IgD-negative memory B cell (primary cell): ENCODE measurements around the gene COL4A3. TPM values are rescaled to one million over a fixed set of nuclear protein-coding genes. Genes with fewer than 3 reads are reported as not detected.

Source experiments
- H3K27ac Mint-ChIP-seq, 3 donors: one replicate each; pipeline ENCODE4 v1.8.0; 2020 to 2022; ENCODE audit warnings: mild to moderate bottlenecking in 3 of 3, mixed read lengths in 3 of 3, moderate library complexity in 1 of 3
- H3K27me3 Mint-ChIP-seq: one replicate; pipeline ENCODE4 v1.8.0; 2021; ENCODE audit warnings: mixed read lengths
- H3K36me3 Mint-ChIP-seq: one replicate; pipeline ENCODE4 v1.8.0; 2020; ENCODE audit warnings: mild to moderate bottlenecking, mixed read lengths
- H3K4me1 Mint-ChIP-seq, 3 donors: one replicate each; pipeline ENCODE4 v1.8.0; 2020 to 2022; ENCODE audit warnings: mixed read lengths in 3 of 3, mild to moderate bottlenecking in 1 of 3
- H3K4me3 Mint-ChIP-seq, 4 donors: one replicate each; pipeline ENCODE4 v1.8.0; 2020 to 2022; ENCODE audit warnings: mild to moderate bottlenecking in 4 of 4, mixed read lengths in 4 of 4, moderate library complexity in 3 of 4
- H3K9me3 Mint-ChIP-seq, 3 donors: one replicate each; pipeline ENCODE4 v1.8.0; 2020 to 2021; ENCODE audit warnings: mixed read lengths in 3 of 3, mild to moderate bottlenecking in 1 of 3
- polyA plus RNA-seq: library from polyadenylated mRNA; unstranded; fragments of 300-500 nt; fragmentation: Illumina TruSeq; gene quantifications from one replicate; pipeline ENCODE4 v1.2.3, GENCODE V29; 2021

The COL4A3 gene
- polyA plus RNA-seq, 1 donor from 2014 or later = 6.2 TPM

DNA sequence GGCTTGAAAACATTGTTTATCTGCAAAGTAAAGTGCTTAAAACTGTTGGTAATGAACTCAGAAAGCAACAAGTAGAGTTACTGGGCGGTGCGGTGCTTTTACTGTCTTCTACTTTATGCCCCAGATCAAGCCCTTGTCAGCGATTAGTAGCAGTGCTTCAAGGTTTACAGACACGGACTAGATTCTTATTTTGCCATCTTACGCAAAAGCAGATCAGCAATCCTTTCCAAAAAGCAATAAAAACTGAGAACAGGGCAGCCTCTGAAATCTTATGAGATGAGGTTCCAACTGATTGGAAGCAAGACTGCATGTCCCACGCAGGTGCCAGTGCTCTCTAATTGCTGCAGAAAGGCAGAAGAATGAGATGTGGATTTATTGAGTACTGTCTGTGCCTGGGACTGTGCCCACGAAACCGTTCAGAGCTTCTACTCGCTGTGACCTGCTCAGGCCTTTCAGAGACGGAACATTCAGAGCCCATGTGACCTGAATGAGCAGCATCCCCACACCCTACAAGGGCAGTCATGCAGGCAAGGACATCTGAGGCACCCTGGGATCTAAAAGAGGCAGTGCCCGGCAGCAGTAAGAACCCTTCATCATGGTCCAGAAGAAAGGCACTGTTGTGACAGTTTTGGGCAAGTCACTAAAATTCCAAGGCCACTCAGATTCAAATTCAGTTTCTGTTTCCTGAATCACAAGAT is 15.7 kb downstream of the COL4A3 start:
- no peak overlapping the region for H3K4me3 Mint-ChIP-seq
- peak overlapping the region in 1 of 3 donors; percentile 69 for H3K27ac Mint-ChIP-seq
- H3K27me3 Mint-ChIP-seq = no peaks in the 10 kb centered on the region
- H3K36me3 Mint-ChIP-seq = peaks cover 7% of the 10 kb centered on the region
- peaks cover 5 to 8% (median 7%) of the 10 kb centered on the region in 3 donors for H3K4me1 Mint-ChIP-seq
- H3K9me3 Mint-ChIP-seq = no peaks in the 10 kb centered on the region

DNA sequence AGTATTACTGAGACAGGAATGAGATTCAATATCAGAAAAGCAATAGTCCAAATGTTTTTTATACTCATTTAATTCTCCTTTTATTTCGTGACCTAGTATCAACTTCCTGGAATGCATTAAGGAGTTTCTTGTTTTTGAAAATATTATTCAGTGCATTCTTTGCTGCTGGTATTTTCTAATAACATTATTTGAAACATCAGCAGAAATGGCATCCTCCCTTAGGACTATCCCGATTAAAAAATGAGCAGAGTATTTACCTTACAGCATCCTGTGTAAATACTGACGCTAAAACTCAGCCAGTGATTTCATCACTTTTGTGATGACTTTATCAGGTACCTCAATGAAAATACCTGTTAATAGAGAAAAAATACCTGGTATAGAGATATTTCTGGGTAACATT is 16.3 kb downstream of the COL4A3 start:
- H3K36me3 Mint-ChIP-seq = peaks cover 5% of the 10 kb centered on the region
- no peaks in the 10 kb centered on the region for H3K27me3 Mint-ChIP-seq
- H3K4me3 Mint-ChIP-seq = no peak overlapping the region
- peak overlapping the region in 1 of 3 donors; percentile 69 for H3K27ac Mint-ChIP-seq
- H3K4me1 Mint-ChIP-seq = peaks cover 7 to 11% (median 9%) of the 10 kb centered on the region in 3 donors
- no peaks in the 10 kb centered on the region for H3K9me3 Mint-ChIP-seq

DNA sequence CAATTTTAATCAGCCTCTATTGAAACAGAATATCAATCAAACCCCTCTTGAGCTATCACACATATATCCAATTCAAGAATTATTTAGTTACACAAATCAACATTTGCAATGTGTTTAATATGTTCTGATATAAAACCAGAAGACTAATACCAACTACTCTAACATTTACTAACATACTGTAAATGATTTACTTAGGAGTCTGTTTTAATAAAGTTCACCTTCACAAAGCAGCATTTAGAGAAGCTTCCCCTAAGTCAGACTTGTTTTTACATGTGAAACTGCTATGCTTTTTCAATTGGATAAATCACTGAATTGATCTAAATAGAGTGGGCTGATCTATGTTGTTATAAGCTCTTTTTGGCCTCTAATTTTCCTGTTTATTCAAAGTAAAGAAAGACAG is 18.3 kb downstream of the COL4A3 start:
- Mint-ChIP-seq H3K9me3 (no peaks in the 10 kb centered on the region), H3K4me3 (no peak overlapping the region), H3K4me1 (peaks cover 23 to 29% (median 28%) of the 10 kb centered on the region in 3 donors)

DNA sequence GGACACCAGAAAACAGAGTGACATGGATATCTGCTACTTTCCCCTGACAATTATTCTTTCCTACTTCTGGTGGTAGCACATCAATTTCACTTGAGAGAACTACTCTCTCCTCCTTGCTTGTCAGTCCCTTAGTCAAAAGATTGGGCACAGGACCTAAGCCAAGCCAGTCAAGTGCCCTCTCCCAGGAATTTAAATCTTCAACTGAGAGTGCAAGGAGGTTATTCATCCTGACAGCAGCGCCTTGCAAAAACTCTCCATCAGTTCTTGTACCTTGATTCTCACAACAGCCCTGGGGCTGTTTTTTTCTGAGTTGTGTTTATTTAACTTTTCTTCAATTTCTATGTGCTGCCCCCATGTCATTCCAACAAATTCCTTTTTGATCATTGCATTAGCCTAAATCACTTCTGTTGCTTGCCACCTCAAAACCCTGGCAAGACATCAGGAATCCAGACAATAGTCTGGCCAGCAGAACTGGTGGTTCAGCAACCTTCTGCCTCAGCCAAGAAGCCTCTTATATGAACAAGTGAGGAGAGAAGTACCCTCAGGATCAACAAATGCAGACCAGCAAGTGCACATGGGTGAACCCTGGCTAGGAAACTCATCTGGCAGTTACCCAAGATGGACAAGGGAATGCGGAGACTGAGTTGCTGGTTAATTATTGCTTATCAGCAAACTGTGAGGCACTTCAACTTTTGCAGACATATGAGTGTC is 19.4 kb downstream of the COL4A3 start:
- H3K4me1 Mint-ChIP-seq = peaks cover 23 to 32% (median 31%) of the 10 kb centered on the region in 3 donors
- no peaks in the 10 kb centered on the region for H3K27me3 Mint-ChIP-seq
- no peak overlapping the region for H3K27ac Mint-ChIP-seq
- H3K36me3 Mint-ChIP-seq = peaks cover 2% of the 10 kb centered on the region
- no peaks in the 10 kb centered on the region for H3K9me3 Mint-ChIP-seq
- H3K4me3 Mint-ChIP-seq = no peak overlapping the region

More for the DNA sequence above, 18.3 kb downstream of the COL4A3 start:
- H3K27me3 Mint-ChIP-seq = no peaks in the 10 kb centered on the region
- H3K27ac Mint-ChIP-seq = no peak overlapping the region
- peaks cover 2% of the 10 kb centered on the region for H3K36me3 Mint-ChIP-seq

DNA sequence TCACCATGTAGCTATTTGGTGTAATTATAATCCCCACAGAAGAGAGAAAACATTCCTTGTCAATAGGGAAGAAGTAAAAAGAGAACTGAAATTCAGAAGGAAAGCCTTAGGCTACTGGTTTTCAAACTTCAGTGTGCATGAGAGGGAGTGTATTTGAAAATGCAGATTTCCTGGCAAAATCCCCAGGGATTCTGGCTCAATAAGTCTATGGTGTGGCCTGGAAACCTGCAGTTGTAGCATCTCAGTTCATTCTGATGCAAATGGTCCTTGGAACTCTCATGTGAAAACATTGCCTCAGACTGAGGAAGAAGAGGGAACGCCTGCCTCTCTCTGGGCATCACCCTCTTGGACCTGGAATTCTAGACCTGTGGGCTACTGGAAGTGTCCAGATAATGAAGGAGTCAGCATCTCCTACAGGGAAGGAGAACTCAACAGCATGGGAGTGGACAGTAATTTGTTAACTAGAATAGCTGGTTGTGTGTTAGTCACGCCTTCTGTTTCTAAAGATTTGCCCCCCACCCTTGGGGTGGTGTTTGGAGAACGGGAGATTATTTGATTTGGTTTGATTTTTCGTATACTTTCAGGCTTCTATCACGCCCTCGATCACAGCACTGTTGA is 21.3 kb downstream of the COL4A3 start:
- Mint-ChIP-seq H3K4me3 (peak overlapping the region in 1 of 4 donors; percentile 13), H3K27ac (peak overlapping the region in 1 of 3 donors; percentile 41), H3K36me3 (peaks cover 2% of the 10 kb centered on the region), H3K27me3 (no peaks in the 10 kb centered on the region), H3K9me3 (no peaks in the 10 kb centered on the region), H3K4me1 (peaks cover 25 to 38% (median 35%) of the 10 kb centered on the region in 3 donors)

DNA sequence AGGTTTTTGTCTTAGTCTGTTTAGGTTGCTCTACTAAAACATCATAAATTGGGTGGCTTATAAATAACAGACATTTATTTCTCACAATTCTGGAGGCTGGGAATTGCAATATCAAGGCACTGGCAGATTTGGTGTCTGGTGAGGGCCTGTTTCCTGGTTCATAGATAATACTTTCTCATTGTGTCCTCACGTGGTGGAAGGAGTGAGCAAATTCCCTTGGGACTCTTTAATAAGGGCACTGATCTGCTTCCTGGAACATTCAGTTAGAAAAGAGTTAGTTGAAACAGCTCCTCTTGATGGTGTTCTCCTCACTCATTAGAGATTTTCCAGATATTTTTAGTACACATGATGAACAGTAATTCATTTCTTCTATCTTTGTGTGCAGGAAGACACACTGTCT is 22.3 kb downstream of the COL4A3 start:
- H3K4me1 Mint-ChIP-seq = peaks cover 25 to 38% (median 36%) of the 10 kb centered on the region in 3 donors
- H3K9me3 Mint-ChIP-seq = no peaks in the 10 kb centered on the region
- no peaks in the 10 kb centered on the region for H3K27me3 Mint-ChIP-seq
- H3K4me3 Mint-ChIP-seq = no peak overlapping the region
- H3K27ac Mint-ChIP-seq = peak overlapping the region in 1 of 3 donors; percentile 69
- H3K36me3 Mint-ChIP-seq = peaks cover 2% of the 10 kb centered on the region

DNA sequence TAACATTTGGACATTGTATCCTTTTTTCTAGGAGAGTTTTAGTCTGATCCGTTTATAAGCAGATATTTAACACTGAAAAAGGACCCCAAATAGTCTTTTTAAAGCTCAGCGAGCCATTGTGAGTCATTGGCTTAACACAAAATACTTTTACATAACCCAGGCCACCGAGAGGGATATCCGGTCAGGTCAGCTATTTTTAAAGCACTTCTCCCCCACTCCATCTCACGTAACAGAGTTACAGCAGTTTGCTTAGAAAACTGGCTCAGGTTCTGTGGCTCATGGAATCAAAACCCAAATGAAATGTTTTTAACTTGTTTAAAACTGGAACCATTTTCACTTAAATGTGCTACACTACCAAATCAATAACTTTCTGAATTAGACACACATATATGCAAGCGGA is 23.9 kb downstream of the COL4A3 start:
- peak overlapping the region in 1 of 3 donors; percentile 39 for H3K27ac Mint-ChIP-seq
- H3K4me1 Mint-ChIP-seq = peaks cover 24 to 39% (median 38%) of the 10 kb centered on the region in 3 donors
- no peaks in the 10 kb centered on the region for H3K27me3 Mint-ChIP-seq
- no peaks in the 10 kb centered on the region for H3K9me3 Mint-ChIP-seq
- H3K4me3 Mint-ChIP-seq = peak overlapping the region in 1 of 4 donors; percentile 64
- no peaks in the 10 kb centered on the region for H3K36me3 Mint-ChIP-seq

DNA sequence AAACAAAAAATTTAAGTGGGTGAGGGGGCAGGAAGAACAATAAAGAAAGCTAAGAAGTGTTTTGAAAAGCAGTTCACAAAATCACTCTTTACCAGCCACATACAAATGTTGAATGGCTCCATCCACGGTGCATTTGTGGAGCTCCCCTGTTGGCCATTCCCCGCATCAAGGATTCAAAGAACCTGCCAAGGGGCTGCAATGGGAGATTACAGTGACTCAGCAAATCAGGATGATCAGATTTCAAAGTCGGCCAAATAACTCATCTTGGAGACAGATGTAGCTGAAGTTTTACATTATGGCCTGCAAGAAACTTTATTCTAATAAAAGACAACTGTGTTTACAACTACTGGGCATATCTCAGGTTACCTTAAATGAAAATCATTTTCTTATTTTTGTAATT is 26.9 kb downstream of the COL4A3 start:
- H3K27me3 Mint-ChIP-seq = no peaks in the 10 kb centered on the region
- no peaks in the 10 kb centered on the region for H3K9me3 Mint-ChIP-seq
- H3K36me3 Mint-ChIP-seq = no peaks in the 10 kb centered on the region
- peaks cover 16 to 27% (median 24%) of the 10 kb centered on the region in 3 donors for H3K4me1 Mint-ChIP-seq
- H3K4me3 Mint-ChIP-seq = no peak overlapping the region
- H3K27ac Mint-ChIP-seq = peak overlapping the region in 1 of 3 donors; percentile 17

DNA sequence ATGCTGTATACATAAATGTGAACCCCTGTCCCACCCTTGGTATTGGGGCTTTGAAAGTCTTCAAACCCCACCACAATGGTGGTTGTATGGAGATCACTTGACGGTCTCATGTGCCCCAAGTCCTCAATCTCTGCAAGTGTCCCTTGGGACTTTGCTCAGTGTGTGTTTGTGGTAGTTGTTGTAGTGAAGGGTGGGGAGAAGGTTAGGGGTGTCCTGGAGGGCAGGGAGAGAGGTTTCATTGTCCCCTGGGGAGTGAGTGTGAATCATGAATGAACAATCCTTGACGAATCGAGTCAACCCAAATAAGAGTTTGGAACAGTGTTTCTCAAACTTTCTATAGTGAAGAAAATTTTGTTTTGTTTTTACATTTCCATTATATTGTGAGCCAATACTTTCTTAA is 28.1 kb downstream of the COL4A3 start:
- Mint-ChIP-seq H3K27ac (no peak overlapping the region), H3K9me3 (no peaks in the 10 kb centered on the region), H3K4me3 (no peak overlapping the region), H3K36me3 (no peaks in the 10 kb centered on the region), H3K4me1 (peaks cover 8 to 17% (median 13%) of the 10 kb centered on the region in 3 donors), H3K27me3 (no peaks in the 10 kb centered on the region)

DNA sequence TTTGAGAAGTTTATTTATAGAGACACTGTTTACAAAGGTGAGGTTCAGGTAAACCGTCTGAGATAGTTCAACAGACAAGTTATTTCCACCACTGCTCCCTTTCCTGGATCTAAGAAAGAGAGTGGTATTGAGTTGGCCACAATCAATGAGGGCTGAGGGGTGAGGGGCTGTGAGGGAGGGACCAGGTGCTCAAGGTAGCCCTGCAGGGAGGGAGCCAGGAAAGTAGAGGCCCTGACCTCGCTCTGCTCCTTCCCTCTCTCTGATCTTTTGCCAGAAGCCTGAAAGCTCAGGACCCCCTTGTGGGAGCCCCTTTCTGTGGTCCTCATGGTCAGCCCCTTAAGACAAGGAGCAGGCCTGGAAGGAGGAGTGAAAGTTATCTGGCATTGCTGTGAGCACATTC is 29.8 kb downstream of the COL4A3 start:
- Mint-ChIP-seq H3K9me3 (no peaks in the 10 kb centered on the region), H3K36me3 (no peaks in the 10 kb centered on the region), H3K4me1 (peaks cover 6 to 9% (median 9%) of the 10 kb centered on the region in 3 donors), H3K27ac (no peak overlapping the region), H3K27me3 (no peaks in the 10 kb centered on the region), H3K4me3 (no peak overlapping the region)

DNA sequence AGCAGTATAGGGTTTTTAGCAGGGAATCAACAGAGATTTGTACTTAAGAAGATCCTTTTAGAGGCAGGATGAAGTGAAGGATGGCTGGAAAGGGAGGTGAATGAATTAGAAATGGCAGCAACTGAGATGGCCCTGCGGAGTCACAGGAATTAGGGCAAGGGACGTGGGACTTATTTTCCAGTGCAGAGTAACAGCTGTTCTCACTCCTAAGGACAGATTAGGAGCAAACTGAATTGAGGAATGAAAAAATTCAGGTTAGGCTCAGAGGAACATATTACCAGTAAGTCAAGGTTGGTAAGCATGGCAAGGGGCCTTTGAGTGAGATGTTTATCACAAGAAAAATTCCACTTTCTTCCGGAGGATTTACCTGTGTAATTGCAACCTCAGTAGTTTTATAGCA is 34.4 kb downstream of the COL4A3 start:
- Mint-ChIP-seq H3K27me3 (no peaks in the 10 kb centered on the region), H3K36me3 (peaks cover 3% of the 10 kb centered on the region), H3K27ac (peak overlapping the region in 1 of 3 donors; percentile 71), H3K4me1 (peaks cover 1 to 8% (median 4%) of the 10 kb centered on the region in 3 donors), H3K4me3 (no peak overlapping the region), H3K9me3 (no peaks in the 10 kb centered on the region)

DNA sequence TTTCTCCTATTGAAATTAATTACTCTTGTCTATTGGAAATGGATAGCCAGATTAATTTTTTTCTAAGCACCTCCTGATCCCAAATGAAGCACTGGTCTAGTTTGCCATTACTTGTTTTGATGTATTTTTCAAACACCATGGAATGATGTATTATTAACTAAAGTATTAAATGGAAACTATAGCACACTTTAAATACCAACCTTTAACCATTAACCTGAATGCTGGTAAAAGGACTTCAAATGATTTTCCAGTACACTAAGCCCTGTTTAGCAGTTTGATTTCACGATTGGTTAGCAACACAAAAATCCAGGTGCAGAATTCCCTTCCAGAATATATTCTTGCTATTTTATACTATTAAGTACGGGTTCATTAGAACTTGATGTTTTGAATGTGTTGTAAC is 37.3 kb downstream of the COL4A3 start:
- Mint-ChIP-seq H3K4me3 (no peak overlapping the region), H3K9me3 (no peaks in the 10 kb centered on the region), H3K4me1 (peaks cover 1 to 8% (median 4%) of the 10 kb centered on the region in 3 donors), H3K27ac (no peak overlapping the region), H3K36me3 (peaks cover 6% of the 10 kb centered on the region), H3K27me3 (no peaks in the 10 kb centered on the region)

DNA sequence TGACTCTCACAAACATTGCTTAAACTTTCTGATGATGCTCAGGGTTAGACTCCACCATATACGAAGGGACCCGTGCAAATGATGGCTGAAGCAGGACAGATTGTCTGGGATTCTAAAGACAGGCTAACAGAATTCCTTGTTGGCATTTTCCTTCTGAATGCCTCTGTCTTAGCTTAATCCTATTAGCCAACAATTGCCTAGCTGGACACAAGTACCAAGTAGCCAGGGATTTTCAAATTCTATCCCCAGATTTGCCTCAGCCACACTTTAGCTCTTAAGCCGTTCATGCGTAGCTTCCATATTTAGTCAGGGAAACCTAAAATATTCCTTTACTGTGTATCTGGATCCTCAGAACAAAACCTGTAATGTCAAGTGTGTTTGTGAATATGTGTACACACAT is 40.0 kb downstream of the COL4A3 start:
- no peak overlapping the region for H3K27ac Mint-ChIP-seq
- H3K4me1 Mint-ChIP-seq = peaks cover 1 to 4% (median 2%) of the 10 kb centered on the region in 3 donors
- no peaks in the 10 kb centered on the region for H3K27me3 Mint-ChIP-seq
- no peaks in the 10 kb centered on the region for H3K9me3 Mint-ChIP-seq
- peaks cover 14% of the 10 kb centered on the region for H3K36me3 Mint-ChIP-seq
- H3K4me3 Mint-ChIP-seq = no peak overlapping the region

DNA sequence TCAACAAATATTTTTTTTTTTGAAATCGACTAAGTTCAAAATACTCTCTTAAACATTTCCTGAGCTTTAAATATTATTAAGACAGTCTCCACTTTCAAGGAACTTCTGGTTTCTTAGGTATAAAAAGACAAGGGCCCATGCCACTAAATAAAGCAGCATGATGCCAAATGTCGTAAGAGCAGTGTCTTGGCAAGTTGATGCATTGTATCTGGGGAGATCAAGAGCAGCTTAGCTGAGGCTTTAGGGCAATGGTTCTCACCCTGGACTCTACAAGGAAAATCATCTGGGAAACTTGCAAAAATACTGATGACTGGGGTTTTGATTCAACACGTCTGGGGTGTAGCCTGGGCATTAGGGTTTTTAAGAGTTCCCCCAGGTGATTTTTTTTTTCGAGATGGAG is 41.3 kb downstream of the COL4A3 start:
- H3K4me3 Mint-ChIP-seq = no peak overlapping the region
- H3K9me3 Mint-ChIP-seq = no peaks in the 10 kb centered on the region
- H3K27me3 Mint-ChIP-seq = no peaks in the 10 kb centered on the region
- peaks cover 11% of the 10 kb centered on the region for H3K36me3 Mint-ChIP-seq
- H3K4me1 Mint-ChIP-seq = peaks cover 0 to 4% (median 0%) of the 10 kb centered on the region in 3 donors
- no peak overlapping the region for H3K27ac Mint-ChIP-seq

DNA sequence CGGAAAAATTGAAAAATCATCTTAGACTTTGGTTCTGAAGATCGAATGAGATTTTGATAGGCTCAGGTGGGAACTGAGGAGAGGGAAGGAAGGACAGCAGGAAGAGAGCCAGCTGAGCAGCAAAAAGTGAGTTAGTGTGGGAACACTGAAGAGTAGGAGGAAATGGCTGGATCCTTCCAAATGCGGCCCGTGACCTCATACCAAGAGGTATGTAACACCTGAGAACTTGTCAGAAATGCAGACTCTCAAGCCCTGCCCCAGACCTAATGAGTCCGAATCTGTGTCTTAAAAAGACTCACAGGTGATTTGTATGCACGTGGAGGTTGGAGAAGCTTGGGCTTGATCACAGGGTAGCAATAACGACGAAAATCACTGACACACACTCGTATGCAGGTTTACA is 42.0 kb downstream of the COL4A3 start:
- Mint-ChIP-seq H3K36me3 (peaks cover 11% of the 10 kb centered on the region), H3K27ac (no peak overlapping the region), H3K9me3 (no peaks in the 10 kb centered on the region), H3K4me3 (no peak overlapping the region), H3K27me3 (no peaks in the 10 kb centered on the region), H3K4me1 (peaks cover 0 to 4% (median 0%) of the 10 kb centered on the region in 3 donors)
